Tibial nerve (tissue), 4 donors: ENCODE data around the gene SCN9A. TPM values are rescaled to one million over a fixed set of nuclear protein-coding genes. Genes with fewer than 3 reads are reported as not detected.
"Not testable (repeated sequence)": the region's sequence is repeated elsewhere in the genome, so short reads cannot be mapped to it uniquely, and the experiment has no call there.

Experiments
- DNase-seq, 2 donors: peaks; one replicate each; pipeline ENCODE4 v3.0.0-alpha.2; 2019; ENCODE audit warnings: low spot score in 2 of 2
- H3K27ac ChIP-seq, 4 donors: fragments of 200-600 bp; sonication (generic) in 3 of 4; one replicate each; pipeline ENCODE4 v1.5.1; 2017 to 2019; ENCODE audit warnings: mild to moderate bottlenecking in 1 of 4
- H3K27me3 ChIP-seq, 2 donors: fragments of 200-600 bp; sonication (generic) in 1 of 2; one replicate each; pipeline versions ENCODE4 v1.5.1 to v1.6.0; 2017 to 2019
- H3K36me3 ChIP-seq, 3 donors: fragments of 200-600 bp; sonication (generic); one replicate each; pipeline ENCODE4 v1.5.1; 2018 to 2019
- H3K4me1 ChIP-seq, 4 donors: fragments of 200-600 bp; sonication (generic) in 3 of 4; one replicate each; pipeline ENCODE4 v1.5.1; 2017 to 2019
- H3K4me3 ChIP-seq, 4 donors: fragments of 200-600 bp; sonication (generic) in 3 of 4; one replicate each; pipeline ENCODE4 v1.5.1; 2017 to 2019; ENCODE audit warnings: mild to moderate bottlenecking in 1 of 4, moderate library complexity in 1 of 4
- H3K9me3 ChIP-seq, 4 donors: fragments of 200-600 bp; sonication (generic) in 3 of 4; one replicate each; pipeline ENCODE4 v1.5.1; 2017 to 2019
- CTCF ChIP-seq, 5 experiments: fragments of 200-600 bp in 3 of 5; fragments of 450-650 bp in 2 of 5; sonication (generic) in 3 of 5; IDR thresholded peaks; one replicate each; pipeline ENCODE4 v1.5.1; 2016 to 2019; ENCODE audit warnings: antibody characterized with exemption in 5 of 5, mild to moderate bottlenecking in 3 of 5, moderate library complexity in 2 of 5
- EP300 ChIP-seq, 2 donors: sonication (generic); formaldehyde crosslinking; IDR thresholded peaks; one replicate each; pipeline ENCODE4 v1.6.1; 2017; ENCODE audit warnings: antibody characterized with exemption in 2 of 2, mild to moderate bottlenecking in 1 of 2
- POLR2A ChIP-seq, 2 donors: fragments of 450-650 bp; IDR thresholded peaks; one replicate each; pipeline ENCODE4 v1.6.1; 2017; ENCODE audit warnings: antibody characterized with exemption in 2 of 2, mild to moderate bottlenecking in 2 of 2, moderate library complexity in 2 of 2
- WGBS, 2 donors: methylation state at CpG; one replicate each; pipeline ENCODE4 v1.1.5; 2018; 5-methylcytosine and 5-hydroxymethylcytosine counted together
- total RNA-seq, 4 donors: library from RNA; depleted of rRNA; stranded (reverse); fragments of >200 nt; gene quantifications; one replicate each; pipeline ENCODE4 v1.1.0, GENCODE V29; 2016

SCN9A gene
- total RNA-seq, 4 donors from 2014 or later, result 8.2 to 36.1 (median 17.2) TPM

GRCh38 chr2:166211079-166211478 is 164.7 kb downstream of the SCN9A start:
- H3K27me3 ChIP-seq, result no peaks in the 10 kb centered on the region
- no peak for TF ChIP-seq CTCF (IDR thresholded peaks at IDR 0.05)
- TF ChIP-seq POLR2A (IDR thresholded peaks at IDR 0.05), result no peak
- TF ChIP-seq EP300 (IDR thresholded peaks at IDR 0.05), result no peak
- peaks cover 0 to 22% (median 0%) of the 10 kb centered on the region in 3 donors for H3K36me3 ChIP-seq
- peaks cover 0 to 26% (median 3%) of the 10 kb centered on the region in 4 donors for H3K9me3 ChIP-seq
- no peak overlapping the region for H3K27ac ChIP-seq
- H3K4me1 ChIP-seq, result no peaks in the 10 kb centered on the region
- 90 to 100% methylated on average over 1 of the region's 1 CpG for WGBS, 2 donors
- H3K4me3 ChIP-seq, result no peak overlapping the region
- DNase-seq, result no peak

GRCh38 chr2:166209944-166210343 is 165.8 kb downstream of the SCN9A start:
- H3K4me3 ChIP-seq, DNase-seq, H3K27ac ChIP-seq, H3K4me1 ChIP-seq, H3K27me3 ChIP-seq: not testable (repeated sequence)
- WGBS, 2 donors, result 93 to 98% methylated on average over 4 of the region's 4 CpGs
- Histone ChIP-seq H3K9me3 (peaks cover 0 to 25% (median 0%) of the 10 kb centered on the region in 4 donors), H3K36me3 (peaks cover 0 to 19% (median 0%) of the 10 kb centered on the region in 3 donors)

GRCh38 chr2:166209367-166209766 is 166.4 kb downstream of the SCN9A start:
- peaks cover 0 to 25% (median 0%) of the 10 kb centered on the region in 4 donors for H3K9me3 ChIP-seq
- not testable (repeated sequence) for H3K27ac ChIP-seq, H3K27me3 ChIP-seq, H3K4me3 ChIP-seq, H3K4me1 ChIP-seq, DNase-seq
- WGBS, 2 donors, result 77 to 86% methylated on average over 1 of the region's 1 CpG
- peaks cover 0 to 19% (median 0%) of the 10 kb centered on the region in 3 donors for H3K36me3 ChIP-seq

- DNase-seq, H3K27me3 ChIP-seq, H3K4me3 ChIP-seq, H3K27ac ChIP-seq, H3K4me1 ChIP-seq: not testable (repeated sequence)
- peaks cover 0 to 28% (median 0%) of the 10 kb centered on the region in 3 donors for H3K36me3 ChIP-seq
- 90 to 95% methylated on average over 1 of the region's 1 CpG for WGBS, 2 donors
- peaks cover 0 to 23% (median 2%) of the 10 kb centered on the region in 4 donors for H3K9me3 ChIP-seq
Observed at GRCh38 chr2:166206153-166206552, 169.6 kb downstream of the SCN9A start.

- no peaks in the 10 kb centered on the region for H3K4me1 ChIP-seq
- DNase-seq, result no peak
- H3K27ac ChIP-seq, result no peak overlapping the region
- no peak overlapping the region for H3K4me3 ChIP-seq
- H3K36me3 ChIP-seq, result peaks cover 0 to 22% (median 0%) of the 10 kb centered on the region in 3 donors
- TF ChIP-seq CTCF (IDR thresholded peaks at IDR 0.05), result no peak
- TF ChIP-seq POLR2A (IDR thresholded peaks at IDR 0.05), result no peak
- TF ChIP-seq EP300 (IDR thresholded peaks at IDR 0.05), result no peak
- peaks cover 0 to 4% (median 2%) of the 10 kb centered on the region in 4 donors for H3K9me3 ChIP-seq
- no peaks in the 10 kb centered on the region for H3K27me3 ChIP-seq
Observed at GRCh38 chr2:166202778-166203177, 173.0 kb downstream of the SCN9A start.

GRCh38 chr2:166197446-166197845 is 178.3 kb downstream of the SCN9A start:
- H3K27me3 ChIP-seq, result no peaks in the 10 kb centered on the region
- DNase-seq, result no peak
- no peak overlapping the region for H3K27ac ChIP-seq
- peaks cover 0 to 4% (median 0%) of the 10 kb centered on the region in 3 donors for H3K36me3 ChIP-seq
- no peaks in the 10 kb centered on the region for H3K4me1 ChIP-seq
- no peaks in the 10 kb centered on the region for H3K9me3 ChIP-seq
- TF ChIP-seq CTCF (IDR thresholded peaks at IDR 0.05) (no peak), POLR2A (IDR thresholded peaks at IDR 0.05) (no peak)
- H3K4me3 ChIP-seq, result no peak overlapping the region
- 76 to 84% methylated on average over 3 of the region's 3 CpGs for WGBS, 2 donors

- no peaks in the 10 kb centered on the region for H3K9me3 ChIP-seq
- DNase-seq, result no peak
- no peak overlapping the region for H3K27ac ChIP-seq
- WGBS, 2 donors, result 87 to 88% methylated on average over 2 of the region's 2 CpGs
- H3K4me3 ChIP-seq, result no peak overlapping the region
- no peaks in the 10 kb centered on the region for H3K36me3 ChIP-seq
- H3K4me1 ChIP-seq, result no peaks in the 10 kb centered on the region
- H3K27me3 ChIP-seq, result no peaks in the 10 kb centered on the region
- TF ChIP-seq CTCF (IDR thresholded peaks at IDR 0.05) (no peak), POLR2A (IDR thresholded peaks at IDR 0.05) (no peak), EP300 (IDR thresholded peaks at IDR 0.05) (no peak)
Observed at GRCh38 chr2:166193407-166193806, 182.3 kb downstream of the SCN9A start.
